ENCODE measurements around the gene EXOG.

The EXOG gene

GRCh38 chr3:38454884-38455638, 41.1 kb upstream of the EXOG start:
- no peak for TF ChIP-seq CTCF (conservative IDR thresholded peaks at IDR 0.05; ENCODE audit: low read length)
- no peak for DNase-seq (ENCODE audit: low read depth)
- H3K4me3 ChIP-seq (ENCODE audit: low read length): peak overlapping the region; percentile 66

DNA sequence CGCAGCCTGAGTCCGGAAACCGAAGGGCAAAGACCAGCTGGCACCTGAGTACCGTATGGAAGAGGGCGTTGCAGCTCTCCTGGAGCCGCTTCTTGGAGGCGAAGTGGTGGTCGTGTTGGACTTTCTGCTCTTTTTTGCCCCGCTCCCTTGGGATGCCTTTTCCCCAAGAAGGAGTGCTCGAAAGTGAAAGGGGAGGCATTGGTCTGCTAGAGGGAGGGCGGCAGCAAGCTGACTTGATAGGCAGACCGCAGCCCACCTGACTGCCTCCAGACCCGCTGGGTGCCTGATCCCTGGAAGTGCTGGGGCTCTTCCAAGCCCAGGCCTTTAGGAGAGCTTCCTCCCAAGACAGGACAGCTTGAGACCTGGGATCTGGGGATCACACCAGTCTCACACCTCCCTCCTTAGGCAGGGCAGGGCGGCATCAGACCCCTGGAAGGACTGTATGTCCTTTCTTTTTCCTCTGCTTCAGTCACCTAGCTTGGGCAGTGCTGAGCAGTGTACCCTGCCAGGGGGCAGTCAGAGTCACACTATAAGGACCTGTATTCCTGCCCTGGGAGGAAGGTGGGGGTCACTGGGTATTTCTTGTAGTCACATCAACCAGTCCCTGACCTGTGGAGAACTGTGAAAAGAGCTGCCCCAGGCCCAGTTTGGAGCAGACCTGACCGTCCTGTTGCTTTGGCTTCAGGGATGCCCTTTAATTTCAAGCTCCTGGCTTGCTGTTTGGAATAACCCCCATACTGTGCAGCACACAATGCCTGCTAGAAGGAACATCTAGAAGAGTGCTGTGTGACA, 40.3 kb upstream of the EXOG start:
- peak overlapping the region; percentile 66 for H3K4me3 ChIP-seq (ENCODE audit: low read length)
- no peak for TF ChIP-seq CTCF (conservative IDR thresholded peaks at IDR 0.05; ENCODE audit: low read length)
- no peak for DNase-seq (ENCODE audit: low read depth)

- TF ChIP-seq CTCF (conservative IDR thresholded peaks at IDR 0.05; ENCODE audit: low read length): no peak
- H3K4me3 ChIP-seq (ENCODE audit: low read length): no peak overlapping the region
- DNase-seq (ENCODE audit: low read depth): peak; percentile 63
These were observed 38.8 kb upstream of the EXOG start for GRCh38 chr3:38457111-38458003.

- DNase-seq (ENCODE audit: low read depth): peak; percentile 59
- H3K4me3 ChIP-seq (ENCODE audit: low read length): no peak overlapping the region
- no peak for TF ChIP-seq CTCF (conservative IDR thresholded peaks at IDR 0.05; ENCODE audit: low read length)
These were observed 37.2 kb upstream of the EXOG start for GRCh38 chr3:38458796-38459498.

DNA sequence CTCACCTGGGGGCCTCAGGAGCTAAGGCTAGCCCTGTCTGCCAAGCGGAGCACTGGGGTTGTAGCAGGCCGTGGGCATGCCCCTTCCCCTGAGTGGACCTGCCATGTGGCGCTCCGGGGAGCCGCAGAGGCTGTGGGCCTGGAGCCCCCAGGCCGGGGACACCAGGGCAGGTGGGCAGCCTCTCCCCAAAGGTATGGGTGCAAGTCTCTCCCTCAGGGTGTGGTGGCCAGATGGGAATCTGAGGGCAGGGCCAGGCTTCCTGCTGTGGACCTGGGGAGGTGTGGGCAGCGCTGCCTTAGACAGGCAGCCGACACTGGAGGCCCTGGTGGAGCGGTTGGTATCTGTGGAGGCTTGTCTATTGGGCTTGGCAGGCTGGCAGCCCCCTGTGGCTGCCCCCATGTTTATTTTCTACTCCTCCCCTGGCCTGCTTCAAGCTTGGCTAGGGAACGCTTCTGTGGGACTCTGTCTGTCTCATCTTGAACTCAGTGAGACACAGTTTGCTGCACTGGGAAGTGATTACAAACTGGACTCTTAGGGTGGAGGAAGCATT, 36.6 kb upstream of the EXOG start:
- no peak overlapping the region for H3K4me3 ChIP-seq (ENCODE audit: low read length)
- no peak for TF ChIP-seq CTCF (conservative IDR thresholded peaks at IDR 0.05; ENCODE audit: low read length)

More for the DNA sequence above, 36.6 kb upstream of the EXOG start:
- DNase-seq (ENCODE audit: low read depth): no peak
